H1 (cell line): Measurements from ENCODE around the gene LMAN2. TPM values are rescaled to one million over a fixed set of nuclear protein-coding genes. Genes with fewer than 3 reads are reported as not detected.
A peak's percentile ranks its signal among the peaks of the same experiment; 100 is the strongest.

Source experiments
- CTCF ChIA-PET: fragments of 300-600 bp; sonication (Branson Sonifier 250); formaldehyde crosslinking; loops from one replicate; lab custom pipeline; 2021; ENCODE audit not compliant: partially characterized antibody; lab: Charles Lee
- POLR2A ChIA-PET: fragments of 300-600 bp; sonication (Branson Sonifier 250); formaldehyde crosslinking; loops from one replicate; lab custom pipeline; 2021; ENCODE audit warnings: inconsistent platforms; ENCODE audit not compliant: partially characterized antibody; lab: Charles Lee
- DNase-seq, 2 experiments: peaks; one replicate each; pipeline versions ENCODE4 v3.0.0 to v3.0.0-alpha.2; 2010 to 2022; ENCODE audit warnings: low spot score in 2 of 2, low read depth in 1 of 2, mixed read lengths in 1 of 2
- FAIRE-seq: peaks from 2 replicates; lab custom pipeline; 2011; peaks lifted over from hg19 to GRCh38; lab: Jason Lieb, UNC
- H2AFZ ChIP-seq: 2 replicates; pipeline ENCODE4 v1.8.1; 2012; ENCODE audit warnings: low read length, inconsistent platforms
- H2AK5ac ChIP-seq: 2 replicates; pipeline ENCODE4 v1.6.1; 2013; ENCODE audit warnings: low read depth, low read length
- H2BK120ac ChIP-seq: replicated peaks from 2 replicates; pipeline ENCODE3; 2013; ENCODE audit warnings: low read depth, low read length, inconsistent platforms
- H2BK12ac ChIP-seq: 2 replicates; pipeline ENCODE4 v1.6.1; 2013; ENCODE audit warnings: low read depth, low read length
- H2BK15ac ChIP-seq: 2 replicates; pipeline ENCODE4 v1.6.1; 2013; ENCODE audit warnings: low read length
- H2BK20ac ChIP-seq: 2 replicates; pipeline ENCODE4 v1.6.1; 2013; ENCODE audit warnings: low read length
- H2BK5ac ChIP-seq: 2 replicates; pipeline ENCODE4 v1.6.1; 2013; ENCODE audit warnings: low read depth, low read length
- H3K14ac ChIP-seq: 2 replicates; pipeline ENCODE4 v1.6.1; 2013; ENCODE audit warnings: inconsistent platforms; ENCODE audit not compliant: insufficient read length
- H3K18ac ChIP-seq: 2 replicates; pipeline ENCODE4 v1.6.1; 2013; ENCODE audit warnings: low read length; ENCODE audit errors: extremely low read depth
- H3K23ac ChIP-seq: 2 replicates; pipeline ENCODE4 v1.6.1; 2013; ENCODE audit warnings: inconsistent platforms; ENCODE audit not compliant: insufficient read length
- H3K23me2 ChIP-seq: 2 replicates; pipeline ENCODE4 v1.6.1; 2013; ENCODE audit warnings: low read depth, low read length
- H3K27ac ChIP-seq: 2 replicates; pipeline ENCODE4 v1.6.1; 2011; ENCODE audit warnings: low read depth, low read length, inconsistent platforms
- H3K27me3 ChIP-seq, 4 experiments: replicated peaks in 1 of 4; 1 replicate in 1 of 4; 2 replicates in 3 of 4; pipeline versions ENCODE4 v1.6.1 to v1.8.1; 2011 to 2013; ENCODE audit warnings: low read length in 3 of 4, mild to moderate bottlenecking in 3 of 4, inconsistent platforms in 2 of 4, mixed read lengths in 2 of 4, moderate library complexity in 1 of 4; ENCODE audit not compliant: control insufficient read depth in 3 of 4, insufficient read depth in 3 of 4; ENCODE audit errors: extremely low read depth in 1 of 4
- H3K36me3 ChIP-seq, 4 experiments: 2 replicates each; pipeline versions ENCODE4 v1.6.1 to v1.8.1; 2011 to 2013; ENCODE audit warnings: mild to moderate bottlenecking in 4 of 4, low read length in 3 of 4, moderate library complexity in 2 of 4, control low read depth in 1 of 4, inconsistent platforms in 1 of 4; ENCODE audit not compliant: insufficient read depth in 4 of 4, control insufficient read depth in 2 of 4
- H3K4ac ChIP-seq: replicated peaks from 2 replicates; pipeline ENCODE3; 2013; ENCODE audit warnings: low read length, low read depth, mixed read lengths, inconsistent platforms; ENCODE audit not compliant: insufficient read length
- H3K4me1 ChIP-seq, 4 experiments: replicated peaks in 1 of 4; 1 replicate in 1 of 4; 2 replicates in 3 of 4; pipeline versions ENCODE4 v1.6.1 to v1.8.1; 2011 to 2013; ENCODE audit warnings: low read length in 3 of 4, inconsistent platforms in 2 of 4, mixed read lengths in 1 of 4; ENCODE audit not compliant: insufficient read depth in 4 of 4, control insufficient read depth in 3 of 4
- H3K4me2 ChIP-seq, 2 experiments: 2 replicates each; pipeline versions ENCODE4 v1.6.1 to v1.8.1; 2011 to 2013; ENCODE audit warnings: low read depth in 2 of 2, low read length in 2 of 2, control low read depth in 1 of 2, inconsistent platforms in 1 of 2, mild to moderate bottlenecking in 1 of 2; ENCODE audit not compliant: insufficient read depth in 1 of 2
- H3K4me3 ChIP-seq, 4 experiments: fragments of 200-600, 300-600 bp in 1 of 4; sonication (generic), shearing (Covaris generic), sonication (Bioruptor Twin) in 1 of 4; 2 replicates each; pipeline versions ENCODE4 v1.5.1 to v1.8.1; 2011 to 2016; ENCODE audit warnings: low read length in 4 of 4, low read depth in 3 of 4, control low read depth in 2 of 4, inconsistent platforms in 2 of 4, mild to moderate bottlenecking in 2 of 4, mixed read lengths in 1 of 4, moderate library complexity in 1 of 4; ENCODE audit not compliant: insufficient read depth in 2 of 4; ENCODE audit errors: extremely low read depth in 1 of 4
- H3K56ac ChIP-seq: replicated peaks from 2 replicates; pipeline ENCODE3; 2013; ENCODE audit warnings: low read depth, mild to moderate bottlenecking, mixed read lengths, low read length, inconsistent platforms; ENCODE audit not compliant: insufficient read length
- H3K79me1 ChIP-seq: 2 replicates; pipeline ENCODE4 v1.6.1; 2013; ENCODE audit warnings: low read depth, low read length, control low read depth
- H3K79me2 ChIP-seq, 2 experiments: 2 replicates each; pipeline versions ENCODE4 v1.6.1 to v1.8.1; 2012 to 2013; ENCODE audit warnings: low read length in 2 of 2, mild to moderate bottlenecking in 2 of 2, inconsistent platforms in 1 of 2; ENCODE audit not compliant: insufficient read depth in 2 of 2, control insufficient read depth in 1 of 2
- H3K9ac ChIP-seq, 4 experiments: replicated peaks in 1 of 4; 1 replicate in 1 of 4; 2 replicates in 3 of 4; pipeline versions ENCODE4 v1.6.1 to v1.8.1; 2011 to 2013; ENCODE audit warnings: low read depth in 3 of 4, low read length in 3 of 4, control low read depth in 2 of 4, mild to moderate bottlenecking in 2 of 4, moderate library complexity in 2 of 4, inconsistent platforms in 1 of 4; ENCODE audit errors: extremely low read depth in 1 of 4
- H3K9me3 ChIP-seq, 2 experiments: 2 replicates each; pipeline versions ENCODE4 v1.6.1 to v1.8.1; 2012 to 2013; ENCODE audit warnings: mild to moderate bottlenecking in 2 of 2, moderate library complexity in 2 of 2, control low read depth in 1 of 2, inconsistent platforms in 1 of 2, low read depth in 1 of 2, low read length in 1 of 2, mixed read lengths in 1 of 2; ENCODE audit not compliant: insufficient read depth in 2 of 2
- H4K20me1 ChIP-seq, 2 experiments: replicated peaks in 1 of 2; 2 replicates each; pipeline versions ENCODE3 to v1.8.1; 2011 to 2013; ENCODE audit warnings: inconsistent platforms in 2 of 2, low read length in 2 of 2, mild to moderate bottlenecking in 1 of 2; ENCODE audit not compliant: insufficient read depth in 2 of 2, control insufficient read depth in 1 of 2
- H4K5ac ChIP-seq: 2 replicates; pipeline ENCODE4 v1.6.1; 2013; ENCODE audit warnings: low read length, low read depth, mixed read lengths, inconsistent platforms; ENCODE audit not compliant: insufficient read length
- H4K8ac ChIP-seq: 2 replicates; pipeline ENCODE4 v1.8.0; 2013; ENCODE audit warnings: mild to moderate bottlenecking, moderate library complexity, low read length, inconsistent platforms; ENCODE audit not compliant: insufficient read depth; ENCODE audit errors: extremely low read depth
- H4K91ac ChIP-seq: replicated peaks from 2 replicates; pipeline ENCODE3; 2013; ENCODE audit warnings: low read length, mixed read lengths, inconsistent platforms; ENCODE audit not compliant: insufficient read length
- CHD2 ChIP-seq: IDR thresholded peaks from 2 replicates; pipeline ENCODE4 v1.6.1; 2012; ENCODE audit warnings: low read length, improper control_type of control experiment
- HDAC2 ChIP-seq, 2 experiments: fragments of 300-600 bp in 1 of 2; sonication (generic) in 1 of 2; IDR thresholded peaks; 2 replicates each; pipeline ENCODE4 v1.6.1; 2011 to 2012; ENCODE audit warnings: low read depth in 2 of 2, low read length in 2 of 2, mild to moderate bottlenecking in 2 of 2, moderate library complexity in 2 of 2, borderline replicate concordance in 1 of 2, inconsistent platforms in 1 of 2
- KDM1A ChIP-seq: fragments of 200-600, 300-600 bp; sonication (generic); IDR thresholded peaks from 2 replicates; pipeline ENCODE4 v1.7.1; 2016; ENCODE audit warnings: mild to moderate bottlenecking, low read length, borderline replicate concordance
- WGBS, 2 experiments: shearing (Covaris generic) in 1 of 2; methylation state at CpG; one replicate each; pipeline versions ENCODE4 v1.1.6 to v1.1.7; 2013 to 2015; ENCODE audit warnings: low lambda C conversion rate in 2 of 2, mixed read lengths in 2 of 2, inconsistent platforms in 1 of 2, low coverage in 1 of 2, missing lambda C conversion rate in 1 of 2; ENCODE audit not compliant: insufficient replicate concordance in 2 of 2, insufficient coverage in 1 of 2, insufficient read length in 1 of 2; ENCODE audit errors: extremely low coverage in 1 of 2, missing lambda C conversion rate in 1 of 2; 5-methylcytosine and 5-hydroxymethylcytosine counted together
- polyA plus RNA-seq, 7 experiments: library from polyadenylated mRNA; depleted of rRNA in 3 of 7; stranded (reverse) in 5 of 7; unstranded in 2 of 7; fragments of >200 nt in 5 of 7; fragments of 200-250 nt in 2 of 7; gene quantifications; 1 replicate in 5 of 7; 2 replicates in 1 of 7; 4 replicates in 1 of 7; pipeline versions ENCODE4 v1.2.1 to v1.2.3, GENCODE V29; 2011 to 2013; ENCODE audit warnings: missing spikeins in 2 of 7, mixed read lengths in 2 of 7
- total RNA-seq: library from RNA; stranded (reverse); fragmentation: NEBNext Ultra II Directional; extraction: Animal tissue kit (Norgen Biotek cat#: 25700); gene quantifications from 2 replicates; pipeline ENCODE4 v1.2.1, GENCODE V29; 2021

The LMAN2 gene
- total and polyA plus RNA-seq, 2 of the 8 experiments (the other 6 are each of a cell fraction or from before 2014, with no cell fraction given), result 116 to 225 TPM

GRCh38 chr5:177363565-177363964 is 12.1 kb upstream of the LMAN2 start:
- WGBS, 2 experiments, result 66% methylated on average over 10 of the region's 10 CpGs; no CpG with 5 or more reads in 1 of the 2 experiments
- Histone ChIP-seq H3K27ac (no peak overlapping the region), H2AFZ (no peak overlapping the region), H2BK20ac (peak overlapping the region; percentile 34; the same call in 1 of the 2 replicates), H3K23me2 (peaks cover 16% of the 10 kb centered on the region; the same call in 1 of the 2 replicates), H3K36me3 (no peaks in the 10 kb centered on the region), H2BK120ac (no peak overlapping the region), H2BK5ac (no peak overlapping the region), H3K4me2 (peak overlapping the region; percentile 70 to 80), H2BK15ac (no peak overlapping the region), H2BK12ac (no peak overlapping the region), H4K91ac (peak overlapping the region; percentile 70), H3K18ac (no peak overlapping the region), H4K20me1 (peaks cover 0 to 4% of the 10 kb centered on the region in 2 experiments), H3K4me3 (peak overlapping the region in 2 of 4 experiments; percentile 43 to 69; a peak in 3 of 8 replicates), H3K4ac (no peak overlapping the region), H3K23ac (no peak overlapping the region), H3K79me2 (no peaks in the 10 kb centered on the region), H2AK5ac (no peak overlapping the region), H4K5ac (no peak overlapping the region), H3K9ac (no peak overlapping the region), H3K27me3 (peaks cover under 1 to 16% (median 15%) of the 10 kb centered on the region in 4 experiments; a peak in 5 of 7 replicates), H3K14ac (no peak overlapping the region), H3K56ac (no peak overlapping the region), H4K8ac (no peak overlapping the region), H3K9me3 (no peaks in the 10 kb centered on the region), H3K79me1 (peaks cover 6% of the 10 kb centered on the region; the same call in 1 of the 2 replicates), H3K4me1 (peaks cover 2 to 30% (median 26%) of the 10 kb centered on the region in 4 experiments)
- CTCF ChIA-PET, result interaction anchor here (0.6 to 16.4 kb wide), 6 partner anchors 10 to 94 kb away, joined by 3 to 251 read pairs (median 74); partner anchors contain the start of genes LMAN2, MXD3, PRR7 and RGS14
- no peak for FAIRE-seq
- DNase-seq, result no peak
- POLR2A ChIA-PET, result interaction anchor here (0.8 to 5.9 kb wide), 7 partner anchors 11 to 92 kb away, joined by 3 to 66 read pairs (median 3); partner anchors contain the start of genes LMAN2 and PRR7
- TF ChIP-seq HDAC2 (IDR thresholded peaks at IDR 0.05; ENCODE audit: borderline replicate concordance in 1 of 2, low read depth in 2 of 2, low read length in 2 of 2) (peak in 1 of 2 experiments; percentile 98; a peak in 2 of 4 replicates), CHD2 (no peak), KDM1A (peak; percentile 99)
